Measurements from ENCODE around the gene METTL25.

DNA sequence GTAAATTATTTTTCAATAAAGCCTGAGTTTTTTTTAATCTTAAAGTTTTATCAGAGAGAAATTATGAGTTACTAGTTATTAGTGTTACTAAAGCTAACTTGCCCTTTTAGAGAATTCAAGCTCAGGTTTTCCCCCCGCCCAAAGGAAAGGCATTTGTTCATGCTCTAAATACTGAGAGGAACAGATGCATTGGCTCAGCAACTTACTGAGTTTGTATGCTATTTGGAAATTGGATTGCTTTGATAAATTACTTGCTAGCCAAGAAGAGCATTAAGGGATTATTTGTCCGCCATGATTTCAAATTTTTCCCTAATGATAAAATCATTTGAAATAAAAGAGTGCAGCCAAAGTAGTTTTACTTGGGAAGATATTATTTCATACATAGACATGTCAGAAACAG is 149.4 kb downstream of the METTL25 start:
- TF ChIP-seq CTCF (conservative IDR thresholded peaks at IDR 0.05; ENCODE audit: low read depth, low read length) (no peak), EZH2 (IDR thresholded peaks at IDR 0.05; ENCODE audit: low read length, unreplicated experiment) (no peak)
